Measurements from ENCODE around the gene BCAR1.
"Not testable (repeated sequence)": the region's sequence is repeated elsewhere in the genome, so short reads cannot be mapped to it uniquely, and the experiment has no call there.

The BCAR1 gene

DNA sequence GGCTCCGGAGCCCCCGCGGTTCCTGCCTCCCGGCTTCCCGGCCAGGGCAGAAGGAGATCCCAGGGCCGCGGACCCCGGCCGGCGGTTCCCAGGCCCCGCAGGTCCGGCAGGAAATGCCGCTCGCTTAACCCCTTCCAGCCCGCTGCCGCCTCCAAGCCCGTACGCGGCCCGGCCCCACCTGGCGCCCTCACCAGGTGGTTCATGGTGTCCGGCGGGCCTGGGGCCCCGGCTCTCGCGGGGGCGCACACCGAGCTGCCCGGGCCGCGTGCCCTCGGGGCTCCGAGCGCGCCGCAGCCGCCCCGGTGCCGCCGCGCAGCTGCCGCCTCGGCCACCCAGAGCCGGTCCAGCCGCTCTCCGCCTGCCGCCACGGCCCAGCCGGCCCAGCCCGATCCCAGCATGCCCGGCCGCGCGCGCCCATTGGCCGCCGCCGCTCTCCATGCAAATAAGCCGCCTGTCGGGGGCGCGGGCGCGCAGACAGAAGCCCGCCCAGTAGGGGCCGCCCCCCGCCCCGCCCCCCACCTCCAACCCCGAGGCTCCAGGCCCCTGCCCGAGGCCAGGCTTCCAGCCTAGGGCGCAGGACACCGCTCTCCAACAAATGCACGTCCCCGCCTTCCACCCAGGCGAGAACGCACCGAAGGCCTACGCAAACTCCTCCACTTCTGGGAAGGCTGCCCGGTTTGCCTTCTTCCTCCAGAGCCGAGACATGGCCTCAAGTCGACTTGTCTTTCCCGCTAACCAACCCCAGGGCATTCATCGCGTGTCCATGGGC, at the start of gene BCAR1:
Gene BCAR1 (minus strand): TSS at position 345 of the 769 bp plus-strand sequence. CDS start 142 bp downstream, at position 203.
- peak; percentile 44 for DNase-seq

GRCh38 chr16:75298267-75298666, 46.8 kb upstream of the BCAR1 start:
- no peak for DNase-seq

- no peak for DNase-seq
Observed at GRCh38 chr16:75296606-75297005, 45.2 kb upstream of the BCAR1 start.

- no peak for DNase-seq
Observed at GRCh38 chr16:75294773-75295459, 43.5 kb upstream of the BCAR1 start.

DNA sequence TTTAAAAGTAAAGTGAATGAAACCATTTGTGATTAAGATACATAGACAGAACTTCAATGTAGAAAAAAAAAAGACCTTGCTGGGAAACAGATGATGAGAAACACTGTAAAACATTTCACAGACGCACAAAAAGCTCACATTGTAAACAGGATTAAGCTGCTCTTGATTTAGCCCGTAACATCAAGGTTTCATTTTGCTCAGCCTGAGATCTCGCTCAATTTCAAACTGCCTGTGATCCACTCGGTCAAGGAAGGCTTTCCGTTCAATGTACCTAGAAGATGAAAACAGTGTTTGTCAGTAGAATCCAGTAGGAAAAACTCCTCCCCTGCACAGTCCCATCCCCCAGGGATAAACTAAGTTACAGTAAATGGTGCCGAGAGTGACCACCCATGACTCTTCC, 42.3 kb upstream of the BCAR1 start:
- no peak for DNase-seq

DNA sequence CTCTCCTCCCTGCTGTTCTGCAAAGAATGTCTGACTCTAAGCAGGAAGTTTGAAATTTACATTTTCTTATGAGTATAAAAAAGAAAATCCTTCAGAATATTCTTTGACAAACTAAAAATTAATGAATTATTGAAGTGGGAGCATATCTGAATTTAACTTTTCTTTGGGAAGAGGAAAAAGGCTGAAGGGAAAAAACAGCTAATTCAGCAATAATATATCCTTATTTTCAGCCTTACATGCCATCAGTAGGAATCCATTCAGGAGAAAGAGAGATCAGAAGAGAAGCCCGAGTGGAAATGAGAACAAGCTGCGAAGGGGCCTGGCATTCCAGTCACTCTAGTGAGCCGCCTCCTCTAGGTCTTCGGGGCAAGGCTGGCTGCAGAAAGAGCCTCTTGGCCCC, 41.7 kb upstream of the BCAR1 start:
- no peak for DNase-seq

- no peak for DNase-seq
Observed at GRCh38 chr16:75292691-75293090, 41.3 kb upstream of the BCAR1 start.

DNA sequence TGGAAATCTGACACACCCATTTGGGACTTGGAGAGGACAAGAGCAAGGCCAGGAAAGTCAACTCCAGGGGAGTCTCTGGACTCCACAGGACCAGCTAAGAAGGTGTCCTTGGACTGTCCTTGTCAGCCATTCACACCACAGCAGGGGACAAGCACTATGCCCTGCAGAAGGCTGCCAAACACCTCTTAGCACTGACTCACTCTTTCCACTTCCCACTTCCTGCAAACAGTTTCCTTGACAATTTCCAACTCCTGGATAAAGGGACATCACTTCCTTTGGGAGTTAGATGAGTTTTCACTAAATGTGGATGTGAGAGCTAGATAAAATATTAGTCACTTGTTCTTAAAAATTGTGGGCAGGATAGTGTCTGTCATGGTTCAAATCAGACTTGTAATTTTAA, 37.8 kb upstream of the BCAR1 start:
- DNase-seq = no peak

- DNase-seq = peak; percentile 86
Observed at GRCh38 chr16:75288596-75289120, 37.2 kb upstream of the BCAR1 start.

DNA sequence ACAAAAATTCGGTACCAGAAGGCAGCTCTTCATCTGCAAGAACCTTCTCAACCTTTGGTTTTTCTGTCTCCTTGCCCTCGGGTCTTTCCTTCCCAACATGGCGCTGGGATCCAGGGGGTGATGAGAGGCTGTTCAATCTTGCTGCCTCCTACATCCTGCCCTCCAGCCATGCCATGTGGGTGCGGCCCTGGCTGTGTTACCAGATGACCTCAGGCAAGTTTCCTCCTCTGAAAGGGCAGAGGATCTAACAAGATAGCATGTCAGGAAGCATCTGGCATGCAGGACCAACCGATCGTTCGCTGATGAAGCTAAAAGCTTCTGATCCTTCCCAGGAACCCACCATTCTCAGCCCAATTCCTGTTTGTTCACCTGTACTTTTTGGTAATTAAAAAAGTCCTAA, 36.8 kb upstream of the BCAR1 start:
- no peak for DNase-seq

DNA sequence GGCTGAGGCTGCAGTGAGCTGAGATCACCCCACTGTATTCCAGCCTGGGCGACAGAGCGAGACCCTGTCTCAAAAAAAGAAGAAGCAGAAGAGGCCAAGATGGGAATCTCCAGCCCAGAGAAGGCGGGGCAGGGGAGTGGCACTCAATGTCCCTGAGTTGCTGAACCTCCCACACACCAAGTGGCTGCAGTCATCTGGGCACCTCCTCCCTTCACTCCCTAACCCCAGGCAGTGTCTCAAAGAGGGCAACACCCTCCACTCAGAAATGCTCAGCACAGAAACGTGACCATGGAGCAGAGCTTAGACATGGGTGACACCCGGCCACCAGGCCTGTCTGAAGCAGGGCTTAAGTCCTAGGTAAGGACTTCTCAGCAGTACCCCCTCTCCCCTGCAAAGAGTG, 36.3 kb upstream of the BCAR1 start:
- no peak for DNase-seq

GRCh38 chr16:75286389-75286788, 35.0 kb upstream of the BCAR1 start:
- DNase-seq = no peak

DNA sequence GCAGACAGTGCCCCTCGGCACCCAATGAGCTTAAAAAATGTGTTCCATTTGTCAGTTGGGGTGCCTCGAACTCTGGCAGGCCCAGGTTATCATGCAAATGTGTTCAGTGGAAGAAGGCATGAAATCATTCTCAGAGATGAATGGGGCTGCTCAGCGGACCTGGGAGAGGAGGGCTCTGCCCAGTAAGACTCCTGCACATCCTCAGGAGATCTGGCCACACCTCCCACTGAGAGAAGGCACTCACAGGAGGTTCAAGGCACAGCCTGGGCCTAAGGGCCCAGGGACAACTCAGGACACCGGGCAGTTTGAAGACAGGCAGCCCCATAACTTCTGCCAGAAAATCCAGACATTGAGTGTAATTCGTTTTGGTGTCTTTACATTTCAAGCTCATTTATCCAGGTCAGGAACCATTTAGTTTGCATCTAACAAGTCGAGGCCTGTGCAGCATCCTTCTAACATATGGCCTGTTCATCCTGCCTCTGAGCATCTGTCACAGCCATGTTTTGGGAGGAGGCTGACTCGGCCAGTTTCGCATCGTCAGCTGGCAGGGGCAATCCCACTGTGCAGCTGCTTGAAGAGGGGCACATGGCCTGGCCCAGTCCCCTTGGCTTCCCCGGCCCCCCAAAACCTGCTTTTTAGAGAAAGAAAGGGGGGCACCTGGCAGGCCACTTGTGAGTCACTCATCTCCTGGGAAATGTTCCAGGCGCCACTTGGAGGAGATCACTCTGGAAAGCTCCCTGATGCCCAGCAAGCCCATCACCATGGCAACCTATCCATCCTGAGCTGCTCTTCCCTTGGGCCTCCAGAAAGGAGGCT, 31.2 kb upstream of the BCAR1 start:
- DNase-seq = no peak

DNA sequence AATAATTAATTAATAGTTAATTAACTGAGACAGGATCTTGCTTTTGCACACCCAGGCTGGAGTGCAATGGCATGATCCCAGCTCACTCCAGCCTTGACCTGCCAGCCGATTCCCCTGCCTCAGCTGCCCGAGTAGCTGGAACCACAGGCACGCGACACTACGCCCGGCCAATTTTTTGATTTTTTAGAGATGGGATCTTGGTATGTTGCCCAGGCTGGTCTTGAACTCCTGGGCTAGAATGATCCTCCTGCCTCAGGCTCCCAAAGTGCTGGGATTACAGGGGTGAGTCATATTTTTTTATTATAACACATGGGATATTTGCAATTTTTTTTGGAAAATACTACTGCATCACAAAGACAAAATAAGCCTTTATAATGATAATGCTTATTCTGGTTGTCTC, 30.4 kb upstream of the BCAR1 start:
- no peak for DNase-seq

GRCh38 chr16:75281009-75281408, 29.6 kb upstream of the BCAR1 start:
- not testable (repeated sequence) for DNase-seq

DNA sequence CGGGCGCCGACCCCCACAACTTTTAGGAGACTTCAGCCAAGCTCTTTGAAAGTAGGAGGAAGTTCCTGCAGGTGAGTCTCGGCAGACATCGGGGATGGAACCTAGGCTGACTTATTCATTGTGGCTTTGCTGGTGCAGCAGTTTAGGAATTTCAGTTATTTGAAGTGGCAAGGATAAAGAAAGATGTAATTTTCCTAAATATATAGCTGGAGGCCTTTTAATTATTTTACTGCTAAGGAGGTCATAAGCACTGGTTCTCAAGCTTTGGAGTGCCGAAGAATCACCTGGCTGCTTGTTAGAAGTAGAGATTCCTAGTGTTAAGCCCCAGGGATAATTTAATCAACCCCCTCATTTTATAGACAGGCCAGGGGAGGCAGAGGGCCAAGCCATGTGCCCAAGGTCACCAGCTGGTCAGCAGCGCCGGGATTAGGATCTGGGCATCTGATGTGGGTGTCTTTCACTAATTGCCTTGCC, 28.9 kb upstream of the BCAR1 start:
- DNase-seq = no peak

- no peak for DNase-seq
Observed at GRCh38 chr16:75279305-75279704, 27.9 kb upstream of the BCAR1 start.

GRCh38 chr16:75273054-75273925, 21.9 kb upstream of the BCAR1 start:
- DNase-seq = no peak

GRCh38 chr16:75272629-75273028, 21.2 kb upstream of the BCAR1 start:
- not testable (repeated sequence) for DNase-seq

DNA sequence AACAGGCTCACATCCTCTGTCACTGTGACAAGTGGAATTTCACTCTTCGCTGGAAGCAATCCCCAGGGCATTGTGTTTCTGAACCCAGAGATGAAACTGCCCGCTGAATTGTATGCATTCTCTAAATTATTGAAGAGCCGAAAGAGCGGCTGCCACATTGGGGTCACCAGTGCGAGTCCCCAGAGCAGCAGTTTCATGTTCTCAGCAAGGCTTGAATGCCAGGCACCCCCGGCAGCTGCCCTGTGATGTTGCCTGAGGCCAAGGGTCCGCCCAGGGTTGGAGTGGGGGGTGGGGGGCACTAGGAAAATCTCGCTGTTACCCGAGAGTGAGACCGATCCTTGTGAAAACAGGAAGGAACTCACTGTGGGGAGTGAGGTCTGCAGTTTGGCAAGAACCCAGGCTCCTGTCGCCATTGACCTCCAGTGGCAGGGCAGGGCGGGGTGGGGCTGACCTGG, 20.7 kb upstream of the BCAR1 start:
- DNase-seq = no peak

DNA sequence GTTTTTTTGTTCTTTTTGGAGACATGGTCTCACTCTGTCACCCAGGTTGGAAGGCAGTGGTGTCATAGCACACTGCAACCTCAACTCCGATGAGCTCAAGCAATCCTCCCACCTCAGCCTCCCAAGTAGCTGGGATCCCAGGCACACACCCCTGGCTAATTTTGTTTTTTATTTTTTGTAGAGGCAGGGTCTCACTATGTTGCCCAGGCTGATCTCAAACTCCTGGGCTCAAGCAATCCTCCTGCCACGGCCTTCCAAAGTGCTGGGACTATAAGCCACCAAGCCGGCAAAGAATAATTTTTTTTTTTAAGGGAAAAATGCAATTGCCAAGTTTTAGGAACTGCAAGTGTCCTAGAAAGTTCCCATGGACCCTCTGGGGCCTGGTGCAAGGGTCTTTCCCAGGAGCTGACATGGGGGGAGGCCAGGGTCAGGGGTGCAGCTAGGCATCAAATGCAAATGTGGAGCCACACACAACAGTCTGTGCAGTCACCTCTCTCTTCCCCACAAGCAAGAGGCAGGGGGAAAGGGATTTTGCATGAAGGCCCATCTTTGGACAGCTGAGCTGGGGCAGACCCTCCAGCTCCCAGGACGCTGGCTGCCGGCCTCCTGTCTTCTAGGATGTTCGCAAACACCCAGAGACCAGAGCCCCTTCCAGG, 20.1 kb upstream of the BCAR1 start:
- DNase-seq = no peak

- not testable (repeated sequence) for DNase-seq
Observed at GRCh38 chr16:75269358-75269757, 17.9 kb upstream of the BCAR1 start.

Measured in stimulated activated CD8-positive, alpha-beta memory T cell treated with anti-CD3 and anti-CD28 coated beads, Interleukin-4, amount 100 ng/mL, for 48 hours (primary cell).